NCI-H1436 treated with DMSO at 0.1 percent for 48 hours (cell line): ENCODE measurements around the gene DNTTIP2.
A peak's percentile ranks its signal among the peaks of the same experiment; 100 is the strongest.
"Not testable (repeated sequence)": the region's sequence is repeated elsewhere in the genome, so short reads cannot be mapped to it uniquely, and the experiment has no call there.

Experiments
- DNase-seq: peaks from one replicate; lab custom pipeline; 2025; lab: John Stamatoyannopoulos, UW

The DNTTIP2 gene

DNA sequence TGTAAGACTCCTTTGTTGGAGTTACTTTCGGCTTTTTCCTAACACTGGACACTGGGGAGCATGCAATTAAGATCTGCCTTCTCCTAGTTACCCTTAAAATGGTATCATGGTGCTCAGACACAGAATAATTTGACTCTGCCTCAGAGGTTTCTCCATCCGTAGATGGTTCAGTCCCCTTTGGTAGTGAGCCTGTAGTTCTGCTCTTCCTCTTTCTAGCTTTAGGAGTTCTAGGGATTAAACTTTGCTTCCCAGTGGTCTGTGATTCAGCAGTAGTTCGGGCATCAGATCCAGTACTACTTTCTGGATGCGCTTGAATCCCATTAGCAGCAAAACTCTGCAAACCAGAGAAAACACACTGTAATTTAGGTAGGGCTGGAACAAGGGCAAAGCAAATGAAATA, 1.5 kb downstream of the DNTTIP2 start:
- DNase-seq: no peak

DNA sequence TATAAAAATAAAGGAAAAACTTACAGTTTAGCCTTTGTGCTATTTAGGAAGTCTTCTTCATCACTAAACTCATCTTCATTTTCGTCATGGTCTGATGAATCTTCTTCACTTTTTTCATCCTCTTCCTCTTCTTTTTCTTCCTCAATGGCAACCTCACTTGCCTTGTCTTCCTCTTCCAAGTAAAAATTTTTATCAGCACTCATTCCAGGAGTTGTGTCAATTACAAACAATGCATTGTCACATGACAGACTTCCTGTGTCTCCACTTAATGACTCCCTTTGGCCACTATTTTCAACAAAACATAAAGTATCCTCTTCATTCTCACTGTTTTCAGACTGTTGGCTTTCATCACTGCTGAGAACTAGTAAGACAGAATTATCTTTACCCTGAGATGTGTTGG, 2.8 kb downstream of the DNTTIP2 start:
- DNase-seq: no peak

DNA sequence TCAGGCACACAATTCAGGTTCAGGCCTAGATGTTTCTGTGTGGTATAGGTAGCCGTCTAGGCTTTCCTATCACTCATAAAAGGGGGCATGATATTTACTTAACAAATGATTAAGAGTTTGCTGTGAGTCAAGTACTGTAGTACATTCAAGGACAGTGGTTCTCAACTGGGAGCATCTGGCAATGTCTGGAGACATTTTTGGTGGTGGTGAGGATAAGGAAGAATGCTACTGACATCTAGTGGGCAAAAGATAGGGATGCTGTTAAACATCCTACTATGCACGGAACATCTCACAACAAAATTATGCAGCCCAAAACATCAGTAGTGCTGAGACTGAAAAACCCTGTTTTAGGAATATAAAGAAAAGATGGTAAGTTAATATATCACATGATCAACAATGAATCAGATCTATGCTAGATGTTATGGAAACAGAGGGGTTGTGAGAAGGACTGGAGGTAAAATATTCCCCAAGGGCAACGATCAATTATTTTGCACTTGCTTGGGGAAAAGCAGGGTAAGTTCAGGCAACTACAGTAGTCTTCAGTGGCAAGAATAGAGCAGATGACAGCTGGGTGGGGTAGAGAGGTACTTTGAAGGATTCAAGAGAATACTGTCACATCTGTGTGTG, 4.9 kb downstream of the DNTTIP2 start:
- DNase-seq: no peak

DNA sequence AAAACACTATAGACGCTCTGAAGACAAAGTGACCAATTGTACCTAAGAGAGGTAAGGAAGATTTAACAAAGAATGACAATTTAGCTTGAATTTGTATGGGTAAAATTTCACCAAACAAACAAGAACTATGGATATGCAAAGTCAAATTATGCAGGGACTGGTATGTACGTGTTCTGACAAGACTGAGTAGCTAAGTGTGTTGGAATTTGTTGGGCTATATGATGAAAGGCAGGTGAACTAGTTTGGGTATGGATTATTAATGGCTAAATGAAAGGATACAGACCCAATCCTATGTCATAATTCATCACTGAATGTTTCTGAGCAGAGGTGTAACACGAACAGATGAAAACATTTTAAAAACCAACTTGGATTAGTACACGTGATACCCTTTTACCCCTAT, 7.6 kb downstream of the DNTTIP2 start:
- DNase-seq: no peak

DNA sequence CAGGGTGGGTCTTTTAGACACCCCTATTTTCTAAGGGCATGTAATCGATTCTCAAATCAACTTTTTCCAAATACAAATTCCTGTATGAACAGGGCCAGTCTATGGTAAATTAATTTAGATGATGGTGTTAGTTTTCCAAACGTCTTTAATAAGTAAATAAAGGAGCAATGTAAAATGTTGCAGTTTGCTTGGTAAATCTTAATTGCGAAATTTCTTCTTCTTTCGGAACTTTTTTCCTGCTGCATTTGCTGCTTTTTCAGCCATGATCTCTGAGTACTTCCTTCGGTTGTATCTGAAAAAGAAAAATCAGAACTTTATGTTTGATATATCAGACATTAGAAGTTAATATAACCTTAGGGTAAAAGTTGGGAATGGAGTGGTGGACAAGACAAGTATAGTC, 9.4 kb downstream of the DNTTIP2 start:
- no peak for DNase-seq

DNA sequence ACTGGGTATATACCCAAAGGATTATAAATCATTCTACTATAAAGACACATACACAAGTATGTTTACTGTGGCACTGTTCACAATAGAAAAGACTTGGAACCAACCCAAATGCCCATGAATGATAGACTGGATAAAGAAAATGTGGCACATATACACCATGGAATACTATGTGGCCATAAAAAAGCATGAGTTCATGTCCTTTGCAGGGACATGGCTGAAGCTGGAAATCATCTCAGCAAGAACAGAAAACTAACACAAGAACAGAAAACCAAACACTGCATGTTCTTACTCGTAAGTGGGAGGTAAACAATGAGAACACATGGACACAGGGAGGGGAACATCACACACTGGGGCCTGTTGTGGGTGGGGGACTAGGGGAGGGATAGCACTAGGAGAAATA, 10.5 kb downstream of the DNTTIP2 start:
- not testable (repeated sequence) for DNase-seq

DNA sequence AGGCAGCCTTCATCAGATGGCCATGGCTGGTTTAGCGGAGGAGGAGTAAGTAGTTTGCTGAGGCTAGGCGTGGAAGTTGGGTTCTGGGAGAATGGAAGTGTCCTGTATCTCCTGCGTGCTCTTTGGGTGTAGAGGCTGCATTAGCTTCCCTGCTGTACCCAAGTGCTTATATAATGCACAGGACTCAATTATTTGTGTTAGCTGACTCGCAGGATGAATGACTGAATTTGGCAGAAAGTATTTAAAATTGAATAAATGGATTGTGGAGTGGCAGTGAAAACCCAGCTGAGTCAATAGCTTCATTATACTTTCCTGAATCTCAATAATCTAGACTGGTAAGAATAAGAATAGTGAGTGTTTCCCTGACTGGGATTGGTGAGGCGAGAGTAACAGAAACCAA, 13.8 kb downstream of the DNTTIP2 start:
- DNase-seq: no peak

DNA sequence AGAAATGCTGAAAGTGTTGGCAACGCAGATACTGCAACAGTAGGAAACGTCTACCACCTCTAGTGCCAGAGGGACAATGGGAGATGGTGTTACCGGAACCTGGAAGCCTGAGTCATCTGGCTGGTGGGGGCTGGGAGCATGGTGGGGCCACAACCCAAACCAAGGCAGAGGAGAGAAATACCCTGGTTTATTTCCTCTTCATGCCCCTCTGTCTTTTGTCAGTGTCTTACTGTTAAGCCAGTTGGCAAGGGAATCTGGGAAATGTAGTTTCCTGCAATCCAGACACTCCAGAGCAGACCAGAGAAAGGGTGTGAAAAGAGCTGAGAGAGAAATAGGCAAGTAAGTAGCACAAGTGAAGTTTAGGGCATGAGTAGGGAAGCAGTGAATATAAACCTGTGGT, 14.8 kb downstream of the DNTTIP2 start:
- no peak for DNase-seq

DNA sequence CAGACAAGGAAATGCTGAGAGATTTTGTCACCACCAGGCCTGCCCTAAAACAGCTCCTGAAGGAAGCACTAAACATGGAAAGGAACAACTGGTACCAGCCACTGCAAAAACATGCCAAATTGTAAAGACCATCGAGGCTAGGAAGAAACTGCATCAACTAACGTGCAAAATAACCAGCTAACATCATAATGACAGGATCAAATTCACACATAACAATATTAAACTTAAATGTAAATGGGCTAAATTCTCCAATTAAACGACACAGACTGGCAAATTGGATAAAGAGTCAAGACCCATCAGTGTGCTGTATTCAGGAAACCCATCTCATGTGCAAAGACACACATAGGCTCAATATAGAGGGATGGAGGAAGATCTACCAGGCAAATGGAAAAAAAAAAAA, 21.4 kb downstream of the DNTTIP2 start:
- not testable (repeated sequence) for DNase-seq

DNA sequence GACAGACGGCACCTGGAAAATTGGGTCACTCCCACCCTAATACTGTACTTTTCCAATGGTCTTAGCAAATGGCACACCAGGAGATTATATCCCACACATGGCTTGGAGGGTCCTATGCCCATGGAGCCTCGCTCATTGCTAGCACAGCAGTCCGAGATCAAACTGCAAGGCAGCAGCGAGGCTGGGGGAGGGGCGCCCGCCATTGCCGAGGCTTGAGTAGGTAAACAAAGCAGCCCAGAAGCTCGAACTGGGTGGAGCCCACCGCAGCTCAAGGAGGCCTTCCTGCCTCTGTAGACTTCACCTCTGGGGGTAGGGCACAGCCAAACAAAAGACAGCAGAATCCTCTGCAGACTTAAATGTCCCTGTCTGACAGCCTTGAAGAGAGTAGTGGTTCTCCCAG, 23.0 kb downstream of the DNTTIP2 start:
- DNase-seq: not testable (repeated sequence)

DNA sequence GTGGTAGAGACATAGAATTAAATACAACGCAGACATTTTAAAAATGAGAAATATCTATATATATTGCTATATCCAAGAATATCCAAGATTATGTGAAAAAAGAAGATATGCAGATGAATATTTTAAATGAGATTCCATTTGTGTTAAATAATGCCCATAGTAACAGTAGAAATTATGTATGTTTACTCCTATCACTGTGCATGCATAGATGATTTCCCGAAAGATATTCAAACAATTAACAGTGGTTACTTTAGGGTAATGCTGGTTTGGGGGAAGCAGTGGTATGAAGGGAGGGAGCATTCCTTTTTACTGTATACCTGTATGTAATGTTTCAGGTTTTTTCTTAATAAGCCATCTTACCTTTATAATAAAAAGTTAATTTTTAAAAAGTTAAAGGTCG, 25.1 kb downstream of the DNTTIP2 start:
- no peak for DNase-seq

DNA sequence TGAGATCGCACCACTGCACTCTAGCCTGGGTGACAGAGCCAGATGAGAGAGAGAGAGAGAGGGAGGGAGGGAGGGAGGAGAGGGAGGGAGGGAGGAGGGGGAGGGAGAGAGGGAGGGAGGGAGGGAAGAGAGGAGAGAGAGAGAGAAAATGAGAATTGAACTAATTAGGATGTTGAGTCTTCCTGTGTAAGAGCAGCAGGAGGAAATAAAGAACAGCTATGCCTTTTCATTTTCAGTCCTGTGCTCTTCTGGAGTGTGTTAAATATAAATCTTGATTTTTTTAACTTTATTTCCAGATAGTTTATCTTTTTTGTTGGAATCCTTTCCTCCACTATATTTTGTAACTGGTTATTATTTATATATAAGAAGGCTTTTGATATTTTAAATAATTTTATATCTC, 27.1 kb downstream of the DNTTIP2 start:
- DNase-seq: no peak

DNA sequence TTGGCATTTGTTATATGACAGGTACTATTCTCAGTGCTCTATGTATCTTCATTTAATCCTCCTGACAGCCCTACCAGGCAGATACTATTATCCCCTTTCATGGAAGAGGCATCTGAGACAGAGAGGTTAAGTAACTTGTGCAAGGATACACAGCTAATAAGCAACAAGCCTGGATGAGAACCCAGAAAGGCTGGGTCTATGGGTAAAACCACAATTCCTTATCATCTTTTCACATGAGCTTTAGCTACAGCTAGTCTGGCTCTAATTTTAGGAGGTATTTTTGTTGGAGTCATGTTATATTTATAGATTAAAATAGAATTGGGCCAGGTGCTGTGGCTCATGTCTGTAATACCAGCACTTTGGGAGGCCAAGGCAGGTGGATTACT, 27.7 kb downstream of the DNTTIP2 start:
- DNase-seq: no peak

DNA sequence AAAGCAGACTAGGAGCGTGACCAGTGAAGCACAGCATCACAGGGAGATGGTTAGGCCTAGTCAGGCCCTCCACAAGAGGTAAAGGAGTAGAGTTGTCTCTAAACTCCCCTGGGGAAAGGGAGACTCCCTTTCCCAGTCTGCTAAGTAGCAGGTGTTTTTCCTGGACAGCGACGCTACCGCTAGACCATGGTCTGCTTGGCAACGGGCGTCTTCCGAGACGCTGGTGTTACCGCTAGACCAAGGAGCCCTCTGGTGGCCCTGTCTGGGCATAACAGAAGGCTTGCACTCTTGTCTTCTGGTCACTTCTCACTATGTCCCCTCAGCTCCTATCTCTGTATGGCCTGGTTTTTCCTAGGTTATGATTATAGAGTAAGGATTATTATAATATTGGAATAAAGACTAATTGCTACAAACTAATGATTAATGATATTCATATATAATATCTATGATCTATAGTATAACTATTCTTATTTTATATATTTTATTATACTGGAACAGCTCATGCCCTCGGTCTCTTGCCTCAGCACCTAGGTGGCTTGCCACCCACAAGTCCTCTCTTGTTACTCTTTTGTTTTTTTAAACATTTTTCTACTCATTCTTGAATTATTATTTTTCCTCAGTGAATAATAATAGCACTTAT, 28.2 kb downstream of the DNTTIP2 start:
- DNase-seq: not testable (repeated sequence)

DNA sequence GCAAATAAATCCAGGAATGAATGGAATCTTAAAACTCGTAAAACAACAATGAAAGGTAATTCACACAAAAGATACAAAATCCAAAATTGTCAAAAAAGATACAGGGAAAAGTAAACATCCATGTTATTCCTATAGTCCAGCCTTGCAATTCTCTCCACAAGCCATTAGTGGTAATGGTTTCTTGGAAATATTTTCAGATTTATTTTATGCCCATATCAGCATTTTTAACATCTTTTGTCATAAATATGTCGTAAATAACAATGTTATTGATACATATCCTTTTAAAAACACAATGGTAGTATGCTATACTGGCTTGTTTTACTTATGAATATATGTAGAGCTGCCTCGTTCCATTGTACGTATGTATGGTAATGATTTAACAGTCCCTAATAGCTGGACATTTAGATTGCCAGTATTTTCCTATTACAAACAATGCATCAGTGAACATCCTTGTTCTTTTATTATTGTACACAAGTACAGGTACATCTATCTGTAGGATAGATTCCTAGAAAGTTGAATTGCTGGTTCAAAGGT, 30.6 kb downstream of the DNTTIP2 start:
- no peak for DNase-seq

DNA sequence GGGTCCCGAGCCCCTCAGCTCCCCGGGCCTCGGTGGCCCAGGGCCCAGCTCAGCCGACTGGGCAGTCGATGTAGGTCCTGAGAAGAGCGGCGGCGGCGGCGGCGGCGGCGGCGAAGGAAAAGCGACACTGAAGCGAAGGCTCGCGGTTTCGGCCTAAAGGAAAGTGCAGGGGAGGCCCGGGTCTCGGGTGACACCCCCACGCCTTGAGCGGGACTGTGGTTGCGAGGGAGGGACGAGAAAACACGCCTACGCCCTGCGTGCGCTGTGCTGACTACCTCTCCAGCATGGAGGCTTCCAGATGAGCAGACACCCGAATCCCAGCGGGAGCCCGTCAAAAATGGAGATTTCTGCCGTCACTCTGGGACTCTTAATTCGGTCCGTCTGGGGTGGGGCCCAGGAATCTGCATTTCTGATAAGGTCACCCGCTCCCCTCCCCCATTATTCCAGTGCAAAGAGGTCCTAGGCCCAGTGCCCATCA, 31.2 kb downstream of the DNTTIP2 start:
- no peak for DNase-seq

DNA sequence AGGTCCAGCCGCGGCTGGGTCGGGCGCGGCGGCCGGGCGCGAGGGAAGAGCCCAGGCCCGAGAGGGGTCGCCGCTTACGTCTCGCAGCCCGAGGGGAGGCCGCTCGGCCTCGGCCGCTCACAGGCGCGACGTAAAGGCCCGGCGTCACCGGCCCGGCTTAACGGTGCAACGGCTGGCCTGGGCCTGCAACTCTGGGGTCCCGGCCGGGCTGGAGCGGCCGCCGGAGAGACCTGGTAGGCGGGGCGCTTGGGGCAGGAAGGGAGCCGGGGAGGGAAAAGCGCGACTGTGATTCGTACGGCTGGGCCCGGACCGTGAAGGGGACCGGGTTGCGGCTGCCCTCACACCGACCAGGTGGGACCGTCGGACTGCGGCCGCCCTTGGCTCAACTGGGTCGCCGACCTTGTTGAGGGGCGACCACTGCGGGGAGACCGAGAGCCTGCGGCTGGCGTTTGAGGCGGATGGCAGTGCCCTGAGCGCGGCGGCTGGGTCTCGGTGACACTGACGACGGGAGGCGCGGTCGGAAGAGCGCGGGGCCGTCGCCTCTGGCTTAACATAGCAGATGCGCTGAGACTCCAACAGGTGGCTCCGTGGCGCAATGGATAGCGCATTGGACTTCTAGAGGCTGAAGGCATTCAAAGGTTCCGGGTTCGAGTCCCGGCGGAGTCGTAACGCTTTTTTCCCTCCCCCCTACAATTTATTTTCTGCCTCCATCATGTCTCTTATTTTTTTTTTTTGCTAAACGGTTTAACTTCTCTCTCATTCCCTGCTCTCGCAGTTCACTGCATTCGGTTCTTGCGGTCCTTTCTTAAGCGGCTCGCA, 31.8 kb downstream of the DNTTIP2 start:
- peak; percentile 53 for DNase-seq

DNA sequence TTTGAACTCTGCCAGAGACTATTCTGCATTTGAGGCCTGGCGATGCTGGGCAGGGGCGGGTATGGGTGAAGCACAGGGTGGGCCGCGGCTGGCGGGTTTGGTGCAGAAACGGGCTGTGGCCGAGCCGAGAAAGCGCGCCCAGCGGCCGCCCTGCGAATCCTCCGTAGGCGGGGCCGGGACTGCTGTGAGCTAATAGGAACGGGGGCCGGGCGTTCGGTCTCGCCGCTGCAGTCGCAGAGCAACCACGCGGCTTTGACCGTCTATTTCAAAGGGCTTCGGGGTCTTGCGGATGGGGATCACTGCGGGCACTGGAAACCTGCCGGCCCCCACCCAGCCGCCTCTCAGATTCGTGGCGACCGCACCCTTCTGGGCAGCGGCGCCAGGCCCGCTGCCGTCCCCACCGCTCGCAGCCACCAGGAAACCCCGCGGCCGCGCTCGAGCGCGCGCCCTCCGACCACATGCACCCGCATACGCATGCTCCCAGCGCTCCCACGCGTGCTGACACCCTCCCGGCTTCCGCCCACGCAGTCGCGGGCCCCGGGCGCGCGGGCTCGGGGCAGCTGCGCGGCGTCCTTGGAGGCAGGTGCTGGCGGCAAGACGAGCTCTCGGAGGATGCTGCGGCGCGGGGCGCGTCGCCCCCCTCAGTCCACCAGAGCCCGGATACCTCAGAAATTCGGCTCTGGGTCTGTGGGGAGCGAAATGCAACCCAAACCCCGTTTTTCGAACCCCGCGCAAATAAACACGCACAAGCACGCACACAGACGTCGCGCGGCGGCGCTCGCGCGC, 32.6 kb downstream of the DNTTIP2 start:
- no peak for DNase-seq

DNA sequence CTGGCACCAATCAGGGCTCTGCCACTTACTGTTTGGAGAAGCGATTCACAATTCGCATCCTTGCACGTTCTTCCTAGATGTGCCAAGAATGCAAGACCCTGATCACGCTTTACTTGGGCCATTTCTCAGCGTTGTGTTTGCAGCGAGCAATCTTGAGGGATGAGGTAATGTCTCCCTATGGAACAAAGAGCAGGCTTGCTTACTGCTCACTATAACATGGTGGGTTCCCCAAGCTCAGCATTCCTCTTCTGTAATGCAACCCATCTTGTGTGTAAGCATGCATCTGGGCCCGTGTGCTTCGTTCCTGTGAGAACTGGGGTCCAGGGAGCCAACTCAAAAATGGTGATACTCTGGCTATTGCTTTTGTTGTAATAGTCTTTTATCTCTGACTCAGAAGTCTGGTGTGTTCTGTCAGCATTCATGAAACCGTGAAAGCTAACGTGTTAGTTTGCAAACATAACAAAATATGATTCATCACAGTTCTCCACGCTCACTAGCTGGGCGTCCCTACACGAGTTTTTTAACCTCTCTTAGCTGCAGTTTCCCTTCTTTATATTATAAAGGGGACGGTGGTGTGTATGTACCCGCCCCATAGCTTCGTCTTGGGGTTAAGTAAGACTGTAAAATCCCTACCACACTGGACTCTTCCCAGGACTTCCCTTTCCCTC, 33.3 kb downstream of the DNTTIP2 start:
- no peak for DNase-seq

DNA sequence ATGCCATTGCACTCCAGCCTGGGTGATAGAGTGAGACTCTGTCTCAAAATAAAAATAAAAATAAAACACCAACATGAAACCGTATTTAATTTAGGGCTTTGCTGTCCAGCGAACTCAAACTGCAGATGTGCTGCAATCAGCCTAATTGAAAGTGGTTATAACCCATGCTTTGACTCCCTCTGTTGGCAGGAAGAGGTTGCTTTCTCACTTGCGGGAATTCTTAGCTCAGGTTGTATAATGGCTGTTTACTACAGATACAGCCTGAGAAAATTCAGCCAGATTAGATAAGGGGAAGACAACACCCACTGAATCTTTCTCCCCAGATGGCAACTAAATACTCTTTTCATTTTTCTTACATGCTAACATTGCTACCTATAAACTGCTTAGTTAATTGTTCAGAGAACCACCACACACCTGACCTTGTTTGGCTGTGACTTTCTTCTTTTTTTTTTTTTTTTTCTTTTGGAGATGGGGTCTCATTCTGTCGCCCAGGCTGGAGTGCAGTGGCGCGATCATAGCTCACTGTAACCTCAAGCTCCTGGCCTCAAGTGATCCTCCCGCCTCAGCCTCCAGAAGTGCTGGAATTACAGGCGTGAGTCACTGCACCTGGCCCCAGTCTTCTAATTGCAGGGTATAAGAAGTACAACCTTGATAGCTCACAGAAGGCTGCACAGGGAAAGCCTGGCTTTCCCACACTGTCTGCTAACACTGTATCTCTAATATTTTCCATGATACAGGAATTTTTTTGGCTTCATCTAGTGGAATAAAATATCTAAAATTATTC, 34.6 kb downstream of the DNTTIP2 start:
- DNase-seq: no peak
